ENCODE results near the gene CFAP65.

Gene CFAP65

GRCh38 chr2:218988650-218989049, 52.7 kb downstream of the CFAP65 start:
- DNase-seq = no peak

DNA sequence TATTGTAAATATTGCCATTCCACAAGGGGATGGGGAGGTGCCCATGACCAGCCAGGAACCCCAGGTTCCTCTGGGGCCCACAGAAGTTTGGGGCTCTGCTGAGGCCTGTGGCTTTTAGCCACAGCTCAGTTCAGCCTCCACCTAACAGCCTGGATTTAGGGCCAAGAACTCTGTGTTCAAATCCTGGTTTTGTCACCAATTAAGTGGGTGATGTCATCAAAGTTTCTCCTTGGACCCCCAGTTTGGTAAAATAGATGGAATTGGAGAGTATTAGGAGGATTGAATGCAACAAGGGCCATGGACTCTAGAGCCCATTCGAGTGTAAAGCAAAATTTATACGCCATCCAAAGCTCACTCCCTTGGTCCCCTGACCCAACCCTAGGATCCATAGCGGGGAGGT, 53.2 kb downstream of the CFAP65 start:
- DNase-seq = no peak

GRCh38 chr2:218986148-218986761, 55.1 kb downstream of the CFAP65 start:
- no peak for DNase-seq

DNA sequence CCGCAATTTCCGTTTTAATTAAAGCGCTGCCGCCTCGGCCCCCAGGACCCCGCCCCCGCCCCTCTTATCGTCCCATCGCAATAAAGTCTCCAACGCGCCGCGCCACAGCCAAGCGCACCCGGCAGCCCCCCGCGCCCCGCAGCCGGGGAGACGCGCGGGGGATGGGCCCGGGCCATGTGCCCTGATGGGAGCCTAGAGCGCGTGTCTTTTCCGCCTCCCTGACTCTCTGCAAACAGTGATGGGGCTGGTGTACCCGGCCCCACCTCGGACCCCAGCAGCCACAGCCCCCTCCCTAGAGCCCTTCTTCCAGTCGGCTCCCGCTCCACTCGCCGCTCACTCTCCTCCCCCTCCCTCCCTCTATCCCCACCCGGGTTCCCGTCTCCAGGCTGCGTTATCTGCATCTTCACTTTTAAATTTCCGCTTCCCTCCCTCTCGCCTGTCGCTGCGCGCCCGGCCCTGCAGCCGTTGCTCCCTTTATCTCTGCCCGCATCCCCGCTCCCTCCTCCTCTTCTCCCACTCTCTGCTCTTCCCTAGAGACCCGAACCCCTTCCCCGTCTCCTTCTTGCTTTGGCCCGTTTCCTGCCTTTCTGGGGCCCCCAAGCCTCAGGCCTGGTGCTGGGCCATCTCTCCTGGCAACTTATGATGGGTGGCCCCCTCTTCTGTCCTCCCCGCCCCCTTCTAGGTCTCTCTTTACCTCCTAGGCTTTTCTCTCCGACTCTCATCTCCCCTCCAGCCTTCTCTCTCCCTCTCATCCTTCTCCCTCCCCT, 55.8 kb downstream of the CFAP65 start:
- no peak for DNase-seq

DNA sequence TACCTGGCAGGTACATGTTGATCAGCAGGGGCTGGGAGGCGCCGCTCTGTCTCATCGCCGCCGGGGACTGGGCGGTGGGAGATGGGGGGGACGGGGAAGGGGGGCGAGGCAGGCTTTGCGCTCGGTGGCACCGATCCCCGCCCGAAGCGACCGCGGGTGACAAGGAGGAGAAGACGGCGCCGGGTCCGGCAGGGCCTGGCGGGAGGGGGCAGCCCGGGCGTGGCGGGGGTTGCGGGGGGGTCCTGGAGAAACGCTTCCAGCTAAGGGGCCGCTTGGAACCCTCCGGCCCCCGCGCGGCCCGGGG, 56.3 kb downstream of the CFAP65 start, which contains the start of gene FEV:
TSS of gene FEV (minus strand) at position 164 of the 304 bp plus-strand sequence. CDS start at position 55, 109 bp downstream.
- no peak for DNase-seq

- DNase-seq = no peak
Observed at GRCh38 chr2:218984239-218985020, 56.9 kb downstream of the CFAP65 start.

DNA sequence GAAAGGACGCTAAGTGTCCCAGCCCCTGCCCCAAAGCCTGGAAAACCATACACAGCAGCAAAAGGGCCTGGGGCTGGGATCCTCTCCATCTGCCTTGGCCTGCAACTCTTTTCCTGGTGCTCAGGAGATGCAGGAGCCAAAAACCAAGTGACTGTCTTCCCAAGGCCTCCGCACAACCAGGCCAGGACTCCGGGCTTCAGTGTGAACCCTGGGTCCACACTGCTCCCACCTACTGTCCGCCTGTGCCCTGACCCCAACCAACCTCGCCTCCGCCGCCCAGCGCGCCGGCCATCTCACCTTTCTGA, 57.4 kb downstream of the CFAP65 start:
- no peak for DNase-seq

GRCh38 chr2:218983263-218983933, 57.9 kb downstream of the CFAP65 start:
- no peak for DNase-seq

GRCh38 chr2:218982586-218983262, 58.6 kb downstream of the CFAP65 start:
- no peak for DNase-seq

- peak; percentile 58 for DNase-seq
Observed at GRCh38 chr2:218981881-218982585, 59.3 kb downstream of the CFAP65 start.

DNA sequence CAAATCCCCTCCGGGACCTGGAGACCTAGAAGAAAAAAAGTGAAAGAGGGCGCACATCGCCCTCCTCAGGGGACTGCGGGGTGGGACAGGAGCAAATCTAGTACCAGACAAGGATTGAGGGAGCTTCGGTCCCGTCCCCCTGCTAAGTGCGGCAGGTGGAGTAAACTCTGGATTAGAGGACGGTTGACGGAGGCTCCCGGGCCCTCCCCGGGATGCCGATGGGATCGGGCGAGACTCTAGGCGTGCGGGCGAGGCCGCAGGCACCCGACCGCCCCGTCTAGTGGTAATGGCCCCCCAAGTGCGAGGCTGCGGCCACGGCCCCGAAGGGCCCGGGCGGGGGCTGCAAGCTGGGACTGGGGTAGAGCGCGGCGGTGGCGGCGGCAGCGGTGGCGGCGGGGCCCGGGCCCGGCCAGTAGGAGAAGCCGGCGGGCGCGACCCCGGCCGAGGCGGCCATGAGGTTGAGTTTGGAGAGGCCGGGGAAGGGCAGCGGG, 59.9 kb downstream of the CFAP65 start:
- no peak for DNase-seq

DNA sequence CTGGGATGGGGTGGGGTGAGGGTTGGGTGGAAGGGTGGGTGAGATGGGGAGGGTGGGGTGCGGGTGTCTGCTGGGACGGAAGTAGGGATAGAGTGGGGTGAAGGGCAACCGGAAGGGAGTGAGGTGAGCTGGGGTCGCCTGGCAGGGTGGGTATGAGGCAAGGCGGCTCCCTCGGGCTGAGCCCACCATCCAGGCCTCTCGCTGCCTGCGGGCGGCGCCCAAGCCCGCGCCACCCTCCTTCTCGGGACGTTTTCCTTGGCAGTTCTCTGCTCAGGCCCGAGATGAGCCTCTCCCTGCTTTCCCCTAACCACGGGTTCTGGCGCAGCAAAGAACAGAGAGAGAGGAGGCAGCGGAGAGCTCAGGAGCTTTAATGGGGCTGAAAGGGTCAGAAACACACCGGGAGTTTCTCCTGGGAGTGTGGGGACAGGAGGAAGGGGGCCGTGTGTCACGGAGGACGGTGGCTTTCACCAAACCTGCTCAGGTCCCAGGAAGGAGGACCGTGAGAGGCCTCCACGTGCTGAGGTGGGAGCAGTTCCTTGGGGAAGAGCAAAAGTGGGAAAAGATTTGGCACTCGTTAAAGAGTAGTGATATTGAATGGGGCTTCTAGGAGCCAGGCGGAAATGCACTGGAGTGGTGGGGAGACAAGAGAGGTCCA, 60.5 kb downstream of the CFAP65 start:
- no peak for DNase-seq

GRCh38 chr2:218979846-218980734, 61.2 kb downstream of the CFAP65 start:
- DNase-seq = peak; percentile 84

GRCh38 chr2:218975060-218975777, 66.1 kb downstream of the CFAP65 start:
- DNase-seq = no peak

GRCh38 chr2:218970894-218971293, 70.4 kb downstream of the CFAP65 start:
- no peak for DNase-seq

DNA sequence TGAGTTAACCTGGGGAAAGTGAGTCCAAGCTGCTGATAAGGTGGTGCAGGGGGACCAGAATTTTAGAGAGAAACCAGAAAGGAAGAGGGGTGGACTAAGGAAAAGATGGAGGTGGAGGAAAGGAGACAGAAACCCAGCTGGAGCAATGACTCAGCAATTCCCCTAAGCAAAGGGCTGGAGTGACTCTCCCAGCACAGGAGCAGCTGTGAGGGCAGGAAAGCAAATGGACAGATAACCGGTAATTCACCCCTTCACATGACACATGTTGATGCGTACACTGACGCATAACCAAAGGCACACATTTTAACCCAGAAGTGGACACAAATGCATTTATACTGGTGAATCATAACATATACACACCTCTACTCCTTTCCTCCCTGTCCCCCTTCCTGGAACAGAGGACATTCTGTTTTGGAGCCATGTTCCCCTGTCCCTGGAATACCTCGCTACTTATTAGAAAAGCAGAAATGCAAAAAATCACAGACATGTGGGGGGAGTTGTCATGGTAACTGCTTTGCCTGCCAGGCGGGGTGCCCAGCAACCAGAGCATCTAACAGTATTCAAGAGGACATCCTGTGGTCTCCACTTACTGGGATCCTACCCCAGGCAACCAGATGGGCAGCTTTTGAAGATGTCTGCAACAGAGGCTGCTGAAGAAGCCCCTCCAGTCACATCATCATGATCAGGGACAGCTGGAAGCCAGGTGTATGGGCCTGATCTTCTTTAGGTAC, 77.1 kb downstream of the CFAP65 start:
- DNase-seq = no peak

- DNase-seq = no peak
Observed at GRCh38 chr2:218963601-218964000, 77.7 kb downstream of the CFAP65 start.

- DNase-seq = peak; percentile 66
Observed at GRCh38 chr2:218962859-218963492, 78.3 kb downstream of the CFAP65 start.

Measured in RPMI8226 (cell line).